T-helper 2 cell (primary cell): ENCODE data around the gene ACOT4.
"Not testable (repeated sequence)": the region's sequence is repeated elsewhere in the genome, so short reads cannot be mapped to it uniquely, and the experiment has no call there.

Experiments
- DNase-seq, 5 experiments: peaks; one replicate each; pipeline versions ENCODE4 v3.0.0 to v3.0.0-alpha.2; 2012 to 2022
- total RNA-seq, 2 donors: gene quantifications; one replicate each; lab custom pipeline; 2026; lab: John Stamatoyannopoulos, UW

The ACOT4 gene
- total RNA-seq = 0 to 0.13 reads per million in 2 donors

- peak; percentile 17 to 78 (median 40) for DNase-seq
Measured at GRCh38 chr14:73591690-73592449, at the start of gene ACOT4. Gene ACOT4 (plus strand): TSS chr14:73591873. CDS start chr14:73591960, 87 bp downstream.

- DNase-seq = not testable (repeated sequence)
Measured at GRCh38 chr14:73542961-73543360, 48.7 kb upstream of the ACOT4 start.

GRCh38 chr14:73545353-73545752 lies 46.3 kb upstream of the ACOT4 start:
- DNase-seq = not testable (repeated sequence)

GRCh38 chr14:73549097-73549496 lies 42.6 kb upstream of the ACOT4 start:
- not testable (repeated sequence) for DNase-seq

GRCh38 chr14:73549889-73550524 lies 41.7 kb upstream of the ACOT4 start:
- not testable (repeated sequence) for DNase-seq

- no peak for DNase-seq
Measured at GRCh38 chr14:73553845-73554244, 37.8 kb upstream of the ACOT4 start.

- not testable (repeated sequence) for DNase-seq
Measured at GRCh38 chr14:73557201-73557600, 34.5 kb upstream of the ACOT4 start.

GRCh38 chr14:73558238-73558637 lies 33.4 kb upstream of the ACOT4 start:
- not testable (repeated sequence) for DNase-seq

- not testable (repeated sequence) for DNase-seq
Measured at GRCh38 chr14:73562256-73562655, 29.4 kb upstream of the ACOT4 start.

- not testable (repeated sequence) for DNase-seq
Measured at GRCh38 chr14:73562696-73563095, 29.0 kb upstream of the ACOT4 start.

- not testable (repeated sequence) for DNase-seq
Measured at GRCh38 chr14:73566431-73566830, 25.2 kb upstream of the ACOT4 start.

GRCh38 chr14:73566935-73567334 lies 24.7 kb upstream of the ACOT4 start:
- DNase-seq = not testable (repeated sequence)

GRCh38 chr14:73567358-73567757 lies 24.3 kb upstream of the ACOT4 start:
- DNase-seq = peak in 1 of 5 experiments; percentile 28

- peak in 2 of 5 experiments; percentile 16 to 55 for DNase-seq
Measured at GRCh38 chr14:73567951-73568885, 23.5 kb upstream of the ACOT4 start.

GRCh38 chr14:73568886-73569184 lies 22.8 kb upstream of the ACOT4 start:
- DNase-seq = not testable (repeated sequence)

GRCh38 chr14:73569185-73569958 lies 22.3 kb upstream of the ACOT4 start, which contains the start of gene ACOT2:
Gene ACOT2 (plus strand): TSS chr14:73569213. CDS start chr14:73569241, 28 bp downstream.
- DNase-seq = peak; percentile 38 to 88 (median 76)

- DNase-seq = peak in 4 of 5 experiments; percentile 49 to 56 (median 52)
Measured at GRCh38 chr14:73570913-73571312, 20.8 kb upstream of the ACOT4 start.

GRCh38 chr14:73573034-73573433 lies 18.6 kb upstream of the ACOT4 start:
- DNase-seq = not testable (repeated sequence)

- DNase-seq = not testable (repeated sequence)
Measured at GRCh38 chr14:73573740-73574139, 17.9 kb upstream of the ACOT4 start.

- DNase-seq = not testable (repeated sequence)
Measured at GRCh38 chr14:73574251-73574650, 17.4 kb upstream of the ACOT4 start.

- DNase-seq = no peak
Measured at GRCh38 chr14:73576391-73576790, 15.3 kb upstream of the ACOT4 start.

GRCh38 chr14:73577214-73577613 lies 14.5 kb upstream of the ACOT4 start:
- DNase-seq = not testable (repeated sequence)
